Esophagus muscularis mucosa (tissue), 4 donors: ENCODE measurements around the gene FOXJ1. TPM values are rescaled to one million over a fixed set of nuclear protein-coding genes. Genes with fewer than 3 reads are reported as not detected.

ENCODE experiments used
- DNase-seq: peaks from one replicate; pipeline ENCODE4 v3.0.0-alpha.2; 2017; ENCODE audit errors: extremely low spot score
- H3K27ac ChIP-seq, 4 donors: fragments of 200-600 bp; sonication (generic); replicated peaks in 1 of 4; 1 replicate in 3 of 4; 2 replicates in 1 of 4; pipeline ENCODE4 v1.5.1; 2016 to 2019; ENCODE audit warnings: mild to moderate bottlenecking in 1 of 4
- H3K27me3 ChIP-seq, 4 donors: fragments of 200-600 bp; sonication (generic); one replicate each; pipeline versions ENCODE4 v1.5.1 to v1.6.0; 2016 to 2019
- H3K36me3 ChIP-seq, 4 donors: fragments of 200-600 bp; sonication (generic); one replicate each; pipeline ENCODE4 v1.5.1; 2016 to 2019
- H3K4me1 ChIP-seq, 4 donors: fragments of 200-600 bp; sonication (generic); one replicate each; pipeline ENCODE4 v1.5.1; 2016 to 2019
- H3K4me3 ChIP-seq, 4 donors: fragments of 200-600 bp; sonication (generic); 1 replicate in 2 of 4; 2 replicates in 2 of 4; pipeline ENCODE4 v1.5.1; 2016 to 2019; ENCODE audit warnings: mild to moderate bottlenecking in 4 of 4, moderate library complexity in 1 of 4
- H3K9me3 ChIP-seq, 4 donors: fragments of 200-600 bp; sonication (generic); 1 replicate in 3 of 4; 2 replicates in 1 of 4; pipeline ENCODE4 v1.5.1; 2016 to 2019
- EP300 ChIP-seq: sonication (generic); formaldehyde crosslinking; IDR thresholded peaks from one replicate; pipeline ENCODE4 v1.6.1; 2017; ENCODE audit warnings: antibody characterized with exemption
- POLR2A ChIP-seq: fragments of 450-650 bp; IDR thresholded peaks from one replicate; pipeline ENCODE4 v1.6.1; 2017; ENCODE audit warnings: antibody characterized with exemption, moderate library complexity, mild to moderate bottlenecking, low read depth
- POLR2AphosphoS5 ChIP-seq, 2 donors: sonication (generic); formaldehyde crosslinking; IDR thresholded peaks; one replicate each; pipeline ENCODE4 v1.6.1; 2017; ENCODE audit warnings: antibody characterized with exemption in 2 of 2
- WGBS: methylation state at CpG from one replicate; pipeline ENCODE4 v1.1.5; 2018; 5-methylcytosine and 5-hydroxymethylcytosine counted together
- intact Hi-C: fragments of 100-400 bp; cut with DNase I; formaldehyde crosslinking; loops from one replicate; pipeline ENCODE4 v1.15.1; 2023
- total RNA-seq, 4 donors: library from RNA; depleted of rRNA; stranded (reverse); fragments of >200 nt; gene quantifications; one replicate each; pipeline versions ENCODE4 v1.1.0 to v1.2.1, GENCODE V29; 2016
- TF ChIP-seq, protein P1 (sequence below), 3 experiments: fragments of 200-600 bp in 2 of 3; fragments of 450-650 bp in 1 of 3; sonication (generic) in 2 of 3; IDR thresholded peaks; one replicate each; pipeline ENCODE4 v1.5.1; 2017 to 2019; ENCODE audit warnings: antibody characterized with exemption in 3 of 3, mild to moderate bottlenecking in 2 of 3, moderate library complexity in 1 of 3

FOXJ1 gene
- total RNA-seq, 4 donors from 2014 or later, result 0.32 TPM; not detected in 3

DNA sequence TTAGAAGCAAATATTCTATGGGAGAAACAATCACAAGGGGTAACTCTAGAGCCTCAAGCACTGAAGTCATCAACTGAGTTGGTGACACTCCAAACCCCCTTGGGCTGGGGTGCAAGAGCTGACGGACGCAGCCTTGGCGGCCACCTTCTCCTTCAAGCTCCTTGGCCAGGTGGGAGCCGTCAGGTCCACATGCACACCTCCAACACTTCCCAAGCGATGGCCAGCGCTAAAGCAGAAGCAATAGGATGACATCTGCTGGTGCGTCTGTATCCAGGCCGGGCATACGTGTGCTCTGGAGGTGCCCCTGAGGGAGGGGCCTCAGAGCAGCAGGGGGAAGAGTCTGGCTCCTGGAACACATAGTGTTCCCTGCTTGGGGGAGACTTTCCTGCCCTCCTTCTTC, 12.2 kb upstream of the FOXJ1 start:
- 85% methylated on average over 9 of the region's 9 CpGs for WGBS
- DNase-seq, result no peak
- Histone ChIP-seq H3K27ac (no peak overlapping the region), H3K4me3 (no peak overlapping the region), H3K27me3 (no peaks in the 10 kb centered on the region), H3K4me1 (peaks cover 0 to 34% (median 17%) of the 10 kb centered on the region in 4 donors), H3K9me3 (no peaks in the 10 kb centered on the region), H3K36me3 (peaks cover 0 to 3% (median 0%) of the 10 kb centered on the region in 4 donors)
- TF ChIP-seq POLR2A (no peak), POLR2AphosphoS5 (IDR thresholded peaks at IDR 0.05) (no peak), EP300 (no peak)
- TF ChIP-seq, protein P1, sequence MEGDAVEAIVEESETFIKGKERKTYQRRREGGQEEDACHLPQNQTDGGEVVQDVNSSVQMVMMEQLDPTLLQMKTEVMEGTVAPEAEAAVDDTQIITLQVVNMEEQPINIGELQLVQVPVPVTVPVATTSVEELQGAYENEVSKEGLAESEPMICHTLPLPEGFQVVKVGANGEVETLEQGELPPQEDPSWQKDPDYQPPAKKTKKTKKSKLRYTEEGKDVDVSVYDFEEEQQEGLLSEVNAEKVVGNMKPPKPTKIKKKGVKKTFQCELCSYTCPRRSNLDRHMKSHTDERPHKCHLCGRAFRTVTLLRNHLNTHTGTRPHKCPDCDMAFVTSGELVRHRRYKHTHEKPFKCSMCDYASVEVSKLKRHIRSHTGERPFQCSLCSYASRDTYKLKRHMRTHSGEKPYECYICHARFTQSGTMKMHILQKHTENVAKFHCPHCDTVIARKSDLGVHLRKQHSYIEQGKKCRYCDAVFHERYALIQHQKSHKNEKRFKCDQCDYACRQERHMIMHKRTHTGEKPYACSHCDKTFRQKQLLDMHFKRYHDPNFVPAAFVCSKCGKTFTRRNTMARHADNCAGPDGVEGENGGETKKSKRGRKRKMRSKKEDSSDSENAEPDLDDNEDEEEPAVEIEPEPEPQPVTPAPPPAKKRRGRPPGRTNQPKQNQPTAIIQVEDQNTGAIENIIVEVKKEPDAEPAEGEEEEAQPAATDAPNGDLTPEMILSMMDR (IDR thresholded peaks at IDR 0.05), result no peak
- intact Hi-C loops, result no loop called here

DNA sequence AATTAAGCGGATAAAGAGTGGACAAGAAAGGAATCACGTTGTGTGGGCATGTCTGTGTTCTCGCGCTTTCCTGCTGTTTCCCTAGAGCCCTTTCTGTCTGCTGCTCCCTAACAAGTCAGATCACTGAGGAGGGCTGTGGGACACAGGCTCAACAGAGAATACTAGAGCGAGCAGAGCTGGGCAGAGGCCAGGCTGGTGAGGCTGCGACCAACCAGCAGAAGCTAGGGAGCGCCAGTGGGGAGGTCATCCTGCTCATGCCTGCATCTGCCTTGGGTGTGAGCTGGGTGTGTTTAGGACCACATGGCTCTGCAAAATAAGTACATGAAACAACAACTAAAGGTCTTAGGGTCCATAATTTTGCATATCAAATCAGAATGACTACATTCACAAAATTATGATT, 11.5 kb upstream of the FOXJ1 start:
- intact Hi-C loops, result no loop called here
- Histone ChIP-seq H3K36me3 (peaks cover 0 to 3% (median 0%) of the 10 kb centered on the region in 4 donors), H3K27ac (no peak overlapping the region), H3K4me3 (no peak overlapping the region), H3K4me1 (peaks cover 0 to 34% (median 17%) of the 10 kb centered on the region in 4 donors), H3K9me3 (no peaks in the 10 kb centered on the region), H3K27me3 (no peaks in the 10 kb centered on the region)
- DNase-seq, result no peak
- no peak for TF ChIP-seq POLR2AphosphoS5 (IDR thresholded peaks at IDR 0.05)
- WGBS, result 88% methylated on average over 7 of the region's 7 CpGs

DNA sequence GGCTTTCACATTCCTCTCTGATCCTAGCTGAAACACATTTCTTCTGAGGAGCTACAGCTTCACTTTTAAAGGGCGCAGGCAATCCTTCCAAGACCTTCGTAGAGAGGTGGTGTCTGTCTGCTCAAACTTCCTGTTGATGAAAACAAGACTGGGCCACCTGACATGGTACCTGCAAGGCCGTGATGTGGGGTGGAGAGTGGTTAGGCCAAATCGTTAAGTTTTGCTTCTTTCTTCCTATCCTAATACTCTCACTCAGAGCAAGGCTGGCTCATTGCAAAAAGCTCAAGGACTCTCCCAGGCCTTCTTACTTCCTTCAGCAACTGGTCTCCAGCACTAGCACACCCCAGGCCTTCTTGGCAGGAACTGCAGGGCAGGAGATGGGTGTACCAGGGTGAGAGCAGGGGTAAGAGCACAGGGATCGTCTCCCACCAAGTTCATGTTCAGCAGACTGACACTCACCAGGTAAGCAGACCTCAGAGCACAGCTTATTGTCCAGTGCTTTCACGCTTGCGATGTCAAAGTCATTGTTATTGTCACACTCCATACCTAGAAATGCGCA, 10.9 kb upstream of the FOXJ1 start:
- H3K27me3 ChIP-seq, result no peaks in the 10 kb centered on the region
- peaks cover 0 to 34% (median 17%) of the 10 kb centered on the region in 4 donors for H3K4me1 ChIP-seq
- 96% methylated on average over 8 of the region's 8 CpGs for WGBS
- DNase-seq, result no peak
- no peak overlapping the region for H3K4me3 ChIP-seq
- H3K36me3 ChIP-seq, result peaks cover 0 to 3% (median 0%) of the 10 kb centered on the region in 4 donors
- intact Hi-C loops, result no loop called here
- no peaks in the 10 kb centered on the region for H3K9me3 ChIP-seq
- H3K27ac ChIP-seq, result no peak overlapping the region
- TF ChIP-seq EP300, result no peak
- TF ChIP-seq, protein P1 (IDR thresholded peaks at IDR 0.05), result no peak
- no peak for TF ChIP-seq POLR2AphosphoS5 (IDR thresholded peaks at IDR 0.05)
- no peak for TF ChIP-seq POLR2A

DNA sequence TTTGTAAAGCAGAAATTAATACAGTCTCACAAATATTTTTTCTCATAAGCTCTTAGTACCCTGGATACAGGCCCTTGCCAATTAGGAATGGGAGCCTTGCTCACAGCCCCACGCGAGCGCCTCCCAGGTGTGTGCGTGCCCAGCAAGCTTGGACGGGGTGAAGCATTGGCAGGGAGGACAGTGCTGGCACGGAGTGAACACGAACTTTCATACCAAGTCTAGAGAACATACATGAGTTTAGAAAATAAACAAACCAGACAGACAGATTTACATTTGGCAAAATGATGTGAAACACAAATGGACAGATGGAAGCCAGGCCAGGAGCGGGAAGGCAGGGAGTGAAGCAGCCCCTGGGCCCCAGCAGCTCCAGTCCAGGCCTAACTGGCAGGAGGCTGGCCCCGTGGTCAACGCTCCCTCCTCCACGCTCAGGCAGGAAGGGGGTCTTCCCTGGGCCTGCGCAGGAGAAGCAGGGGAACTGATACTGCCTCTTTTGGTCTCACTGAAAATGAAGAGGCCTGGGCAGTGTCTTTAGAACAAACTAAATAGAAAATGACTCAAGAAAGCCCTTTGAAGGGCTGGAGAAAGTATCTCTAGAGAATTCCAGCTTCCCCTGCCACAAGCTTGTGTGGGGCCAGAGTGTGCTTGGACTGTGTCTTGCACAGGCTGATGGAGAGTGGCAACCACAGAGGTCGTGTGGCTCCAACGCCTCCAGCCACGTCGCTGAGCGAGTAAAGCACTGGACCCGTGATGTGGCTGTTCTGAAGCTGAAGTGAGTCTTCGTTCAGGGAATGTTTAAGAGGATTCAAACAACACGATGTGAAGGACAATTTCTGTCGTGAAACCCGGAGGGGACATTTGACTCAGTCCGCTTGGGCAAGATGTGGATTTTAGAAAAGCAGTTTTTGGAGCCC, 9.9 kb upstream of the FOXJ1 start:
- TF ChIP-seq EP300 (no peak), POLR2AphosphoS5 (IDR thresholded peaks at IDR 0.05) (no peak), POLR2A (no peak)
- TF ChIP-seq, protein P1 (IDR thresholded peaks at IDR 0.05), result no peak
- no peaks in the 10 kb centered on the region for H3K27me3 ChIP-seq
- H3K9me3 ChIP-seq, result no peaks in the 10 kb centered on the region
- no peak for DNase-seq
- H3K27ac ChIP-seq, result peak overlapping the region; percentile 45 to 68 (median 57)
- peaks cover 0 to 3% (median 0%) of the 10 kb centered on the region in 4 donors for H3K36me3 ChIP-seq
- 75% methylated on average over 23 of the region's 23 CpGs for WGBS
- intact Hi-C loops, result no loop called here
- H3K4me3 ChIP-seq, result no peak overlapping the region
- peaks cover 4 to 34% (median 17%) of the 10 kb centered on the region in 4 donors for H3K4me1 ChIP-seq

DNA sequence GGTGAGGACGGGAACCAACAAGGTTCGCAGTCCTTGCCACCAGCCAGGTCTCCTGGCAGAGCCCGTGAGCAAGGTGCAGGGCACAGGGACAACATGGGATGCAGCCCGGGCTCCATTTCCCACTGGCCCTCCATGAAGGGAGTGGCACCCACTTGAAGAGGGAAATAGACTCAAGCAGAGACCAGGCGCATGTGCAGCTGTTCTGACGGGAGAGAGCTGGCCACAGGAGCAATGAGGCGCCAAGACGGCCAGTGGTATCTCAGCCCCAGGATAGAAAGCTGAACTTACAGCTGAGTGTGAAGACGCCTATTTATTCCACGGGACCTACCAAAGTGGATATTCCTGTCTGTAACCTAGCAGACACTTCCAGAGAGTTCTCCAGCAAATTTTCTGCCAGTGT, 8.2 kb upstream of the FOXJ1 start:
- H3K4me3 ChIP-seq, result no peak overlapping the region
- no peaks in the 10 kb centered on the region for H3K27me3 ChIP-seq
- TF ChIP-seq EP300, result no peak
- TF ChIP-seq, protein P1 (IDR thresholded peaks at IDR 0.05), result no peak
- WGBS, result 91% methylated on average over 9 of the region's 10 CpGs
- intact Hi-C loops, result no loop called here
- H3K36me3 ChIP-seq, result peaks cover 0 to 3% (median 0%) of the 10 kb centered on the region in 4 donors
- H3K9me3 ChIP-seq, result no peaks in the 10 kb centered on the region
- DNase-seq, result no peak
- no peak overlapping the region for H3K27ac ChIP-seq
- peaks cover 10 to 34% (median 21%) of the 10 kb centered on the region in 4 donors for H3K4me1 ChIP-seq
